Measurements from ENCODE around the gene C1QTNF6.

The C1QTNF6 gene

DNA sequence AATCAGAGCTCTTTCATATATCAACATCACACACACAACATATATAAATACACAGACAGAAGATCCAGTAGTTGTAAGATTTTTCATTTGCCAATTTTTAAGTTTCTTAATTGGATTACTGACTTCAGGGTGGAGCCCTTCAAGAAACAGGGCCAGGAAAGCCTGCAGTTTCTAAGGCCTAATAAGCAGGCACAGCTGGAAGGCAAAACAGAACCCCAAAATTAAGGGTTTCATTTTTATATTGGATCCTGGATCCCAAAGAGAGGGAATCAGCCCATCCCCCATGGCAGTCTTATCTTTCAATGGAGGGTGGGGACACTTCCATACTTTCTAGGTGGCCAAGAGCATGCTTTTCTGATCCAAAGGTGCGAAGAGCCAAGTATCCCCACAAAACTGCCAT lies 4.7 kb upstream of the C1QTNF6 start:
- H4K20me1 ChIP-seq = no peaks in the 10 kb centered on the region
- no peaks in the 10 kb centered on the region for H3K36me3 ChIP-seq
- no peaks in the 10 kb centered on the region for H3K27me3 ChIP-seq
- no peak overlapping the region for H3K4me3 ChIP-seq
- peaks cover 9% of the 10 kb centered on the region for H3K9me3 ChIP-seq
- no peak overlapping the region for H3K9ac ChIP-seq
- TF ChIP-seq Cebpa-rat (IDR thresholded peaks at IDR 0.05) = no peak
- no peak overlapping the region for H3K27ac ChIP-seq
- no peak overlapping the region for H3K4me2 ChIP-seq
- H3K4me1 ChIP-seq = peaks cover 29% of the 10 kb centered on the region

DNA sequence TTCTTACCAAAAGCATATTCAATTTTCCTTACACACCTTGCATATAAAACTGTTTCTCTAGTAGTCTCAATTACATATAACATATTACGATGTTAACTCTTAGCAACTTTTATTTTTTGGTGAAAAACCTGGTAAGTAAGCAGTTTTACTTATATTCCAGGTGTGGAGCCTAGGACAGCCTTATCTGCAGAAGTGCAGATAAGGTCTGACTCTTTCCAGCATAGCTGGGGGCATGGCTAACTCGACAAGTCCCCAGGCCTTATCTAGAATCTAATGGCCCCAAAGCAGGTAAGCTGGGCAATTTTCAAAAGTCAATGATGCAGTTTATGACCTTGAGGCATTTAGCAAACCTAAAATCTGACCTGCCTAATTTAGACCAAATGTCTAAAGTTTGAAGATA lies 4.2 kb upstream of the C1QTNF6 start:
- H3K4me3 ChIP-seq = no peak overlapping the region
- H4K20me1 ChIP-seq = no peaks in the 10 kb centered on the region
- peaks cover 9% of the 10 kb centered on the region for H3K9me3 ChIP-seq
- TF ChIP-seq Cebpa-rat (IDR thresholded peaks at IDR 0.05) = no peak
- H3K9ac ChIP-seq = no peak overlapping the region
- H3K4me2 ChIP-seq = no peak overlapping the region
- no peaks in the 10 kb centered on the region for H3K27me3 ChIP-seq
- H3K36me3 ChIP-seq = no peaks in the 10 kb centered on the region
- H3K27ac ChIP-seq = no peak overlapping the region
- peaks cover 29% of the 10 kb centered on the region for H3K4me1 ChIP-seq

DNA sequence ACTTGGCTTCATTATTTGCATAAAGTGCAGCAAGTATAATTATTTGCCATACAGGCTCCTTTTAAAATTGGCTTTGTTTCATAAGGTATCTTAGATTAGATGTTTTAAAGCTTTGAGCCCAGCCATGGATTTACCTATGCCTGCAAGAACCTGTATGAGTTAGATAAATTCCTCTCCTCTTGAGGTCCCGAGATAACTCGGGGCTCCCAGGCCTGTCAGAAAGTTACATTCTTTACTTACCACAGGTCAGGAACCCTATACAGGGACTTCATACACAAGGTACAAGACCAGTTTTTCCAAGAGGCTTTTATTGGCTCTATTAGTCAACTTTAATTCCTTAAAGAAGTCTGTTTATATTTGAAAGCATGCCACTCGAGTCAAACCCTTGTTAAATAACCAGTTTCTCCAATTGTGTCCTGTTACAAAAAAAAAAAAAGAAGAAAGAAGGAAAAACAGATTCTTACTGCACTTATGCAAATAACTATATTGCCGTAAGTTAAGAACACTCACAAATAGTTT lies 2.3 kb upstream of the C1QTNF6 start:
- TF ChIP-seq Cebpa-rat (IDR thresholded peaks at IDR 0.05) = no peak
- peaks cover 37% of the 10 kb centered on the region for H3K4me1 ChIP-seq

DNA sequence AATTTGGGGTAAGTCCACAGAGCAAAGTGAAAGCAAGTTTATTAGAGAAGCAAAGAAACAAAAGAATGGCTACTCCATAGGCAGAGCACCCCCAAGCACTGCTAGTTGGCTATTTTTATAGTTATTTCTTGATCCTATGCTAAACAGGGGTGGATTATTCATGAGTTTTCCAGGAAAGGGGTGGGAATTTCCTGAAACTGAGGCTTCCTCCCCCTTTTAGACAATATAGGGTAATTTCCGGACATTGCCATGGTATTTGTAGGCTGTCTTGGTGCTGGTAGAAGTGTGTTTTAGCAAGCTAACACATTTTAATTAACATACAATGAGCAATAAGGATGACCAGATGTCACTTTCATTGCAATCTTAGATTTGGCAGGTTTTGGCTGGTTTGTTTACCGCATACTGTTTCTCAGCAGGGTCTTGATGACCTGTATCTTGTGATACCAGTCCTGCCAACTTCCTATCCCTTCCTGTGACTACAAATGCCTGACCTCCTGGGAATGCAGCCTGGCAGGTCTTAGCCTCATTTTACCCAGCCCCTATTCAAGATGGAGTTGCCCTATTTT lies 937 bp upstream of the C1QTNF6 start:
- H4K20me1 ChIP-seq = no peaks in the 10 kb centered on the region
- no peak overlapping the region for H3K9ac ChIP-seq
- TF ChIP-seq Cebpa-rat (IDR thresholded peaks at IDR 0.05) = no peak
- no peaks in the 10 kb centered on the region for H3K27me3 ChIP-seq
- peaks cover 49% of the 10 kb centered on the region for H3K4me1 ChIP-seq
- H3K4me2 ChIP-seq = peak overlapping the region; percentile 80
- H3K36me3 ChIP-seq = no peaks in the 10 kb centered on the region
- H3K27ac ChIP-seq = peak overlapping the region; percentile 64; the same call in 1 of the 2 replicates
- peaks cover 9% of the 10 kb centered on the region for H3K9me3 ChIP-seq
- H3K4me3 ChIP-seq = no peak overlapping the region

More for the DNA sequence above, 2.3 kb upstream of the C1QTNF6 start:
- Histone ChIP-seq H3K9me3 (peaks cover 9% of the 10 kb centered on the region), H4K20me1 (no peaks in the 10 kb centered on the region), H3K36me3 (no peaks in the 10 kb centered on the region), H3K27me3 (no peaks in the 10 kb centered on the region), H3K9ac (no peak overlapping the region), H3K27ac (no peak overlapping the region), H3K4me3 (no peak overlapping the region), H3K4me2 (no peak overlapping the region)

DNA sequence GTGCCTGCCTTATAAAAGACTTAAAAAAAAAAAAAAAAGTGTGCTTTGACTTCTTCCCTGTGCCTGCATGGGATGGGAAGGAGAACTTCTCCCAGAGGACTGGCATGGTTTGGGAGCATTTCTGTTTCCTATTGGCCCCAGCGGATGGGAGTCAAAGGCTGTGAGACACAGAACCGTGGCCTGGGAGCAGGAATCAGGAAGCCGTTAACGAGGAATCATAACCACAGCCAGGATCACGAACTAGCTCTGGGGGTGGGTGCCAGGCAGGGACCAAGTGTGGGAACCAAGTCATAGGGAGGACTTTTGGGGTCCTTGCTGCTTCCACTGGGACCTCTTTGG lies 526 bp downstream of the C1QTNF6 start:
- Histone ChIP-seq H3K4me1 (peaks cover 64% of the 10 kb centered on the region), H3K27ac (peak overlapping the region; percentile 64), H3K9ac (peak overlapping the region; percentile 51), H3K4me2 (peak overlapping the region; percentile 80), H3K4me3 (peak overlapping the region; percentile 26; the same call in 1 of the 2 replicates), H3K9me3 (no peaks in the 10 kb centered on the region), H3K27me3 (no peaks in the 10 kb centered on the region), H3K36me3 (no peaks in the 10 kb centered on the region), H4K20me1 (no peaks in the 10 kb centered on the region)
- TF ChIP-seq Cebpa-rat (IDR thresholded peaks at IDR 0.05) = no peak

DNA sequence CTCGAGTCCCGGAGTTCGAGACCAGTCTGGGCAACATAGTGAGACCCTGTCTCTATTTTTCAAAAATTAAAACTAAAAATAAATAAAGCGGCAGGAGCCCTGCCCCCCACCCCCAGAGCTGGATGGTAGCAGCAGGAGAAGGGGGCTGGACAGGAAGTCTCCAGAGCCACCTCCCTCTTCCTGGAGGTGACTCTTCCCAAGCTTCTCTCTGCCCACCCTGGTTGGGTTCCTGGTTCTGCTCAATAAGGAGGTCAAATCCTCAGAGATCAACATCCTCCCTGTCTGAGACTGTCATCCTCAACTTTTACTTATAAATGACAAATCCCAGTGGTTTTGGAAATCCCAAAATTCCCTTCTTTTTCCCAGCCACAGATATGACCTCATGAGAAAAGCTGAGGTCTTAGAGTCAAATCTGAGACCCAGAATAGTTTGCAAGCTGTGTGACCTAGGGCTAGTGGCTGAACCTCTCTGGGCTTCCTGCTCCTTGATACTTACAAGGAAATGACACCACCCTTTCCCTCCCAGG lies 987 bp downstream of the C1QTNF6 start:
- Histone ChIP-seq H3K36me3 (no peaks in the 10 kb centered on the region), H3K4me2 (peak overlapping the region; percentile 80), H3K27ac (no peak overlapping the region), H4K20me1 (no peaks in the 10 kb centered on the region), H3K4me1 (peaks cover 67% of the 10 kb centered on the region), H3K9ac (no peak overlapping the region), H3K4me3 (no peak overlapping the region), H3K27me3 (no peaks in the 10 kb centered on the region), H3K9me3 (no peaks in the 10 kb centered on the region)
- no peak for TF ChIP-seq Cebpa-rat (IDR thresholded peaks at IDR 0.05)

DNA sequence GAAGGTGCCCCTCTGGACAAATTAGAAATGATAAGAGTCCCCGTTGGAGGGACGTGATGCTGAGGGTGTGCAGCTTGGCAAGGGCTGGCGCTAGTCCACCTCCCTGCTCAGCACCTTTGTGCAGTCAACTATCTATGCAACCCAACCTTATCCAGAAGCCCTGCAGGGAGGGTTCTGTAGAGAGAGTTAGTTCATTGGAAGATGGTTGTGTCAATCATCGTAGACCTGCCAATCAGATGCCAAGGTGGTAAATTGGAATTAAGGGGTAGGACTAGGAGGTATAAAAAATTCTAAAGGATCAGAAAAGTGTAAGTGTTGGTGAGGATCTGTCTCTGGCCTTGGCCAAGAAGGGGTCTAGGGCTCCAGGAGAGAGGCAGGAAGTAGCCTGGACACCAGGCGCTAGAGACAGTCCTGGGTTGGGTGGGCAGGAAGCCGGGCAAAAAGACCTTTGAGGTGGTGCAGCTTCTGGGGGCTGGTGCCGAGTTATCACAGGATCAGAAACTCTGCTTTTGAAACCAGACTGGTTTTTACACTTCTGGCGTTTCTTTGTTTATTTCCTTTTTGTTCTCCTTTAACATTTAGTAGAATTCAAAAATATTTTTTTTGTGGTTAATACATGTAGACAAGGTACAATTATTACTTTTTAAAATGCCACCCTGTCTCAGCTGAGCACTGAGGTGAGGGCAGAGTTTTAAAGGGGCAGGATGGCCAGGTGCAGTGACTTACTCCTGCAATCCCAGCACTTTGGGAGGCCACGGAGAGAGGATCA lies 1.6 kb downstream of the C1QTNF6 start:
- H3K4me3 ChIP-seq = no peak overlapping the region
- TF ChIP-seq Cebpa-rat (IDR thresholded peaks at IDR 0.05) = no peak
- H3K9ac ChIP-seq = no peak overlapping the region
- peak overlapping the region; percentile 80 for H3K4me2 ChIP-seq
- H3K36me3 ChIP-seq = no peaks in the 10 kb centered on the region
- no peaks in the 10 kb centered on the region for H3K9me3 ChIP-seq
- H4K20me1 ChIP-seq = no peaks in the 10 kb centered on the region
- H3K4me1 ChIP-seq = peaks cover 67% of the 10 kb centered on the region
- H3K27ac ChIP-seq = no peak overlapping the region
- H3K27me3 ChIP-seq = no peaks in the 10 kb centered on the region

DNA sequence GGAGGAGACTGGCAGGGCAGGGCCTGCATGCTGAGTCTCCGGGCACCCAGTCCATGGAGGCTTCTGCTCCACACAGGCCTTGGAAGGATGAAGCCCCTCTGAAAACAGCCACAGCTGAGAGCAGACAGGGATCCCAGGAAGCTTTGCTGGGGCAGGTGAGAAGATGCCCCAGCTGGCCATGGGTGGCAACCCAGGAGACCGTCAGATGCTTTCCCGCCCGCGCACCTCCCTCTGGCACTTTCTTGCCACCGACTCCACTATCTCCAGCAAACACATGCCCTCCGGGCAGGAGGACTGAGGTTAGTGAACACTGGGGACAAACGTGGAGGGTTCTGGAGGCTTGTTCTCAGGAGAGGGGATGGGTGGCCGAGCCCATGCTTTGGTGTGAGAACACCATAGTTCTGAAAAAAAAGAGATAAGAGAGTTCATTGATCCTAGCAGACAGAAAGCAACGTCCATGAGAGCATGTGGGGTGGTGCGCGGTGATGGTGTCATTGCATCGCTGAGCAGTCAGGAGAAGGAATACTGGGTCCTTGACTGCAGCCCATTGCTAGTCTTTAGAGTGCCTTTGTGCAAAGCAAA lies 2.3 kb downstream of the C1QTNF6 start:
- Histone ChIP-seq H3K4me3 (no peak overlapping the region), H3K4me1 (peaks cover 69% of the 10 kb centered on the region), H4K20me1 (no peaks in the 10 kb centered on the region), H3K27ac (no peak overlapping the region), H3K4me2 (0 out of 2 replicates have a peak overlapping the region, but pooled peaks have one; percentile 80), H3K9me3 (no peaks in the 10 kb centered on the region), H3K36me3 (no peaks in the 10 kb centered on the region), H3K9ac (no peak overlapping the region), H3K27me3 (no peaks in the 10 kb centered on the region)
- no peak for TF ChIP-seq Cebpa-rat (IDR thresholded peaks at IDR 0.05)

DNA sequence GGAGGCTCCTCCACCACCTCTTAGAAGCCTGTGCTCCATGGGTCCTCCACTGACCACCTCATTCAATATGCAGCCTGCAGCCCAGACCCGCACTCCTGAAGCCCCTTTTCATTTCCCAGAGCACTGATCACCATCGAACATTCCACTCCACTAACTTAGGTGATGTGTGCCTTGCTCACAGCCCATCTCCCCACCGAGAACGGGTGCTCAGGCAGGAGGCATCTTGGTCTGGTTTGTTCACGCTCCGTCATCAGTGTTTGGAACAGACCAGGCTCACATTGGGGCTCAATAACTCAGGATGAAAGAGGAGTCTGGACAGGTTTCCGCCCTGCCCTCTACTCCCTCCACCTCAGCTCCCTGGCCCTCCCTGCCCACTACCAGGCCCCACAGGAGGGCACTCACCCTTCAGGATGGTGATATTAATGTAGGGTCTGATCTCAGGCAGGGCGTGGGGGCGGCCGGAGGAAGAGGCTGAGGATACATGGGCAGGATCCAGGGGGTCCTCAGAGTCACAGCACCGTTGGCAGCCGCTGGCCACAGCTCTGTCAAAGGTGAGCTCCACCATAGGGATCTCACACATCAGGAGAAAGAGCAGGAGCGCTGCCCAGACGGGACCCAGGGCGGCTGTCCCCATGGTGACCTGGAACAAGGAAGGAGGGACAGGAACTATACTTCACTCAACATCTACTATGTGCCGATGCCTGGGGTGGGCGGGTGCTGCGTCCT lies 3.1 kb downstream of the C1QTNF6 start:
- Histone ChIP-seq H3K4me3 (no peak overlapping the region), H3K4me1 (peaks cover 76% of the 10 kb centered on the region), H3K4me2 (0 out of 2 replicates have a peak overlapping the region, but pooled peaks have one; percentile 5), H3K9ac (no peak overlapping the region), H3K9me3 (no peaks in the 10 kb centered on the region), H3K27ac (no peak overlapping the region), H4K20me1 (no peaks in the 10 kb centered on the region), H3K36me3 (no peaks in the 10 kb centered on the region), H3K27me3 (no peaks in the 10 kb centered on the region)
- TF ChIP-seq Cebpa-rat (IDR thresholded peaks at IDR 0.05) = no peak
